ENCODE measurements around the gene ARHGAP20.

The ARHGAP20 gene

DNA sequence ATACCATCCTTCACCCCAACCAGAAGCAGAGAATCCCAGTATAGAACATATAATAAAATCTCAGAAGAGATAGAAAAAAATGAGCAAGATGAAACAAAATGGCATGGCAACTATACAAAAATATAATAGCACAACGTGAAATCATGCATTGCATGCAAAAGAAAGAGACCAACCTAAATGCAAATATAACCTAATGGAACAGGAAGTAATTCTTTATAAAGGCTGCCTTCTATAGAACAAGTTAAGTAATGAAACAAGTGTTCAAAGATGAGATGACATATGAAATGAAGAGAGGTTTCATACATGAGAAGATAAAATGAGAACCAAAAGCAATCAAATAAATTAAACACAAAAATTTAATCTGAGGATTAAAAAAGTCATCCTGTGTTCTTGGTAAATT lies 18.5 kb upstream of the ARHGAP20 start:
- Histone ChIP-seq H3K9me3 (replicated peaks; ENCODE audit: insufficient read depth, low read length) (no peaks in the 10 kb centered on the region), H3K79me2 (ENCODE audit: low read length) (no peaks in the 10 kb centered on the region), H3K4me3 (ENCODE audit: low read length) (no peak overlapping the region), H3K9me2 (replicated peaks; ENCODE audit: insufficient read depth, low read length) (no peaks in the 10 kb centered on the region), H2AFZ (ENCODE audit: low read length) (no peak overlapping the region), H3K4me2 (ENCODE audit: low read depth, low read length) (no peak overlapping the region), H3F3A (ENCODE audit: insufficient read depth, low read length) (no peaks in the 10 kb centered on the region), H3K27me3 (replicated peaks; ENCODE audit: insufficient read depth, low read length) (no peaks in the 10 kb centered on the region), H3K9ac (ENCODE audit: low read length) (no peak overlapping the region), H4K20me1 (ENCODE audit: insufficient read depth, low read length) (no peaks in the 10 kb centered on the region), H3K4me1 (ENCODE audit: low read length) (no peaks in the 10 kb centered on the region), H3K27ac (ENCODE audit: low read length) (no peak overlapping the region), H3K36me3 (replicated peaks; ENCODE audit: insufficient read depth, low read length) (no peaks in the 10 kb centered on the region)
- DNase-seq: no peak
- TF ChIP-seq EZH2phosphoT487 (IDR thresholded peaks at IDR 0.05; ENCODE audit: low read length): no peak
- TF ChIP-seq EZH2 (optimal IDR thresholded peaks at IDR 0.05; ENCODE audit: low read depth, low read length): no peak
- TF ChIP-seq, protein P1, sequence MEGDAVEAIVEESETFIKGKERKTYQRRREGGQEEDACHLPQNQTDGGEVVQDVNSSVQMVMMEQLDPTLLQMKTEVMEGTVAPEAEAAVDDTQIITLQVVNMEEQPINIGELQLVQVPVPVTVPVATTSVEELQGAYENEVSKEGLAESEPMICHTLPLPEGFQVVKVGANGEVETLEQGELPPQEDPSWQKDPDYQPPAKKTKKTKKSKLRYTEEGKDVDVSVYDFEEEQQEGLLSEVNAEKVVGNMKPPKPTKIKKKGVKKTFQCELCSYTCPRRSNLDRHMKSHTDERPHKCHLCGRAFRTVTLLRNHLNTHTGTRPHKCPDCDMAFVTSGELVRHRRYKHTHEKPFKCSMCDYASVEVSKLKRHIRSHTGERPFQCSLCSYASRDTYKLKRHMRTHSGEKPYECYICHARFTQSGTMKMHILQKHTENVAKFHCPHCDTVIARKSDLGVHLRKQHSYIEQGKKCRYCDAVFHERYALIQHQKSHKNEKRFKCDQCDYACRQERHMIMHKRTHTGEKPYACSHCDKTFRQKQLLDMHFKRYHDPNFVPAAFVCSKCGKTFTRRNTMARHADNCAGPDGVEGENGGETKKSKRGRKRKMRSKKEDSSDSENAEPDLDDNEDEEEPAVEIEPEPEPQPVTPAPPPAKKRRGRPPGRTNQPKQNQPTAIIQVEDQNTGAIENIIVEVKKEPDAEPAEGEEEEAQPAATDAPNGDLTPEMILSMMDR (IDR thresholded peaks at IDR 0.05; ENCODE audit: low read length): no peak

DNA sequence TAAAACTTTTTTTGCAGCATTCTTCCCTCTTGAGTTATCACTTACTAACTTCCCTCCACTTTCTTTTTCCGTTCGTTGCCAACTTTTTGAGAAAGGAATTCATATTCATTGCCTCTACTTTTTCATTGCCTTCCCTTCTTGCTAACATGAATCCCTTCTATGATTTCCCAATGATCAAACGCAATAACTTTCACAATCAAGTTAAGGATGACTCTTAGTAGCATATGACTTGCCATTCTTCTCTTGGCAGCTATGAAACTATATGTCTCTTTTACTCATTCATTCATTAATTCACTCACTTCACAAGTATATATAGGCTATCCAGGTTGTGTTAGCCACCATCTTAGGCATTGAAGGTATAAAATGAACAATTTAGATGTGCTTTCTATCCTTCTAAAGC lies 16.6 kb upstream of the ARHGAP20 start:
- no peaks in the 10 kb centered on the region for H3K4me1 ChIP-seq (ENCODE audit: low read length)
- H3F3A ChIP-seq (ENCODE audit: insufficient read depth, low read length): no peaks in the 10 kb centered on the region
- no peaks in the 10 kb centered on the region for H3K36me3 ChIP-seq (replicated peaks; ENCODE audit: insufficient read depth, low read length)
- no peak overlapping the region for H3K27ac ChIP-seq (ENCODE audit: low read length)
- no peaks in the 10 kb centered on the region for H3K9me3 ChIP-seq (replicated peaks; ENCODE audit: insufficient read depth, low read length)
- H3K9ac ChIP-seq (ENCODE audit: low read length): no peak overlapping the region
- H3K4me2 ChIP-seq (ENCODE audit: low read depth, low read length): no peak overlapping the region
- H3K4me3 ChIP-seq (ENCODE audit: low read length): no peak overlapping the region
- no peaks in the 10 kb centered on the region for H3K27me3 ChIP-seq (replicated peaks; ENCODE audit: insufficient read depth, low read length)
- DNase-seq: no peak
- no peaks in the 10 kb centered on the region for H3K9me2 ChIP-seq (replicated peaks; ENCODE audit: insufficient read depth, low read length)
- TF ChIP-seq EZH2phosphoT487 (IDR thresholded peaks at IDR 0.05; ENCODE audit: low read length) (no peak), EZH2 (optimal IDR thresholded peaks at IDR 0.05; ENCODE audit: low read depth, low read length) (no peak)
- TF ChIP-seq, protein P1 (IDR thresholded peaks at IDR 0.05; ENCODE audit: low read length): no peak
- H2AFZ ChIP-seq (ENCODE audit: low read length): no peak overlapping the region
- no peaks in the 10 kb centered on the region for H3K79me2 ChIP-seq (ENCODE audit: low read length)
- no peaks in the 10 kb centered on the region for H4K20me1 ChIP-seq (ENCODE audit: insufficient read depth, low read length)

DNA sequence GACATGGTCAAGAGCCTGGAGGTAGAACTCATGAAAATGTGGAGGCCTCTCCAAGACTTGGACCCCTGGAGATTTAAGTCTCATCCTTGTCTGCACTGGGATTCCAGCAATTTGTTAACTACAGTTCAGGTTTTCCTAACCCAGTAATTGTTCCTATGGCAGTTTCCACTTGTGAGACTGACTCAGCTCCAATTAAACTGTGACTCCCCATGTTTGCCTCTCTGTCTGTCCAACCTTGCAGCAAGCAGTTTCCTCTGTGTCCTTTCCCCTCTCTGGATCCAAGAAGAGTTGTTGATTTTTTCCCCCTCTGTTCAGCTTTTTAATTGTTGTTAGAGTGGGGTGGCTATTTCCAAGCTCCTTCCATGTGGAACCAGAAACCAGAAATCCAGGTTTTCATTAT lies 16.2 kb upstream of the ARHGAP20 start:
- no peaks in the 10 kb centered on the region for H4K20me1 ChIP-seq (ENCODE audit: insufficient read depth, low read length)
- no peaks in the 10 kb centered on the region for H3F3A ChIP-seq (ENCODE audit: insufficient read depth, low read length)
- H3K36me3 ChIP-seq (replicated peaks; ENCODE audit: insufficient read depth, low read length): no peaks in the 10 kb centered on the region
- no peaks in the 10 kb centered on the region for H3K4me1 ChIP-seq (ENCODE audit: low read length)
- no peak overlapping the region for H3K4me2 ChIP-seq (ENCODE audit: low read depth, low read length)
- H3K9ac ChIP-seq (ENCODE audit: low read length): no peak overlapping the region
- H3K79me2 ChIP-seq (ENCODE audit: low read length): no peaks in the 10 kb centered on the region
- H3K4me3 ChIP-seq (ENCODE audit: low read length): no peak overlapping the region
- no peaks in the 10 kb centered on the region for H3K27me3 ChIP-seq (replicated peaks; ENCODE audit: insufficient read depth, low read length)
- TF ChIP-seq, protein P1 (IDR thresholded peaks at IDR 0.05; ENCODE audit: low read length): no peak
- TF ChIP-seq EZH2 (optimal IDR thresholded peaks at IDR 0.05; ENCODE audit: low read depth, low read length): no peak
- TF ChIP-seq EZH2phosphoT487 (IDR thresholded peaks at IDR 0.05; ENCODE audit: low read length): no peak
- no peak overlapping the region for H2AFZ ChIP-seq (ENCODE audit: low read length)
- DNase-seq: no peak
- H3K9me3 ChIP-seq (replicated peaks; ENCODE audit: insufficient read depth, low read length): no peaks in the 10 kb centered on the region
- no peak overlapping the region for H3K27ac ChIP-seq (ENCODE audit: low read length)
- H3K9me2 ChIP-seq (replicated peaks; ENCODE audit: insufficient read depth, low read length): no peaks in the 10 kb centered on the region
